T-cell (primary cell): ENCODE results near the gene TMEM89. TPM values are rescaled to one million over a fixed set of nuclear protein-coding genes. Genes with fewer than 3 reads are reported as not detected.

ENCODE experiments used
- ATAC-seq, 4 experiments: fragments of 200-7000 bp in 3 of 4; fragments of 150-1000 bp in 1 of 4; cut with Tn5 transposase; replicated peaks in 1 of 4; 1 replicate in 3 of 4; 2 replicates in 1 of 4; pipeline ENCODE4 v1.10.0; 2021; ENCODE audit warnings: moderate library complexity in 3 of 4, mild to moderate bottlenecking in 2 of 4, moderate number of reproducible peaks in 1 of 4
- CTCF ChIA-PET, 2 donors: fragments of 300-600 bp; sonication (Branson Sonifier 250); formaldehyde crosslinking; loops; one replicate each; lab custom pipeline; 2022; ENCODE audit warnings: antibody characterized with exemption in 2 of 2; lab: Charles Lee
- POLR2A ChIA-PET, 2 donors: fragments of 300-600 bp; sonication (Branson Sonifier 250); formaldehyde crosslinking; loops; one replicate each; lab custom pipeline; 2022; ENCODE audit warnings: antibody characterized with exemption in 2 of 2; lab: Charles Lee
- DNase-seq, 35 experiments: peaks; one replicate each; pipeline versions ENCODE4 v3.0.0 to v3.0.0-alpha.2; 2013 to 2023
- H3K27ac ChIP-seq: one replicate; pipeline ENCODE4 v1.5.1; 2013; ENCODE audit warnings: low read length
- H3K27me3 ChIP-seq, 2 experiments: replicated peaks in 1 of 2; 1 replicate in 1 of 2; 2 replicates in 1 of 2; pipeline versions ENCODE4 v1.6.1 to v1.7.0; 2013; ENCODE audit warnings: low read length in 1 of 2, mixed read lengths in 1 of 2; ENCODE audit not compliant: control insufficient read depth in 2 of 2, insufficient read depth in 2 of 2; ENCODE audit errors: extremely low read depth in 1 of 2
- H3K36me3 ChIP-seq, 2 donors: 1 replicate in 1 of 2; 2 replicates in 1 of 2; pipeline versions ENCODE4 v1.6.1 to v1.7.0; 2013; ENCODE audit warnings: low read length in 1 of 2; ENCODE audit not compliant: control insufficient read depth in 2 of 2, insufficient read depth in 1 of 2; ENCODE audit errors: extremely low read depth in 1 of 2
- H3K4me1 ChIP-seq, 2 experiments: 1 replicate in 1 of 2; 2 replicates in 1 of 2; pipeline versions ENCODE4 v1.6.1 to v1.7.0; 2013; ENCODE audit warnings: low read length in 2 of 2, mixed read lengths in 1 of 2; ENCODE audit not compliant: insufficient read depth in 2 of 2, control insufficient read depth in 1 of 2; ENCODE audit errors: extremely low read depth in 1 of 2
- H3K4me3 ChIP-seq, 2 donors: 1 replicate in 1 of 2; 2 replicates in 1 of 2; pipeline versions ENCODE4 v1.5.1 to v1.7.0; 2013; ENCODE audit warnings: mild to moderate bottlenecking in 2 of 2, low read length in 1 of 2, moderate library complexity in 1 of 2; ENCODE audit not compliant: control insufficient read depth in 1 of 2; ENCODE audit errors: extremely low read depth in 1 of 2
- H3K9me3 ChIP-seq: 2 replicates; pipeline ENCODE4 v1.7.0; 2013
- H3K27ac Mint-ChIP-seq, 2 donors: one replicate each; pipeline ENCODE4 v1.8.0; 2020 to 2021; ENCODE audit warnings: mild to moderate bottlenecking in 2 of 2, mixed read lengths in 2 of 2
- H3K27me3 Mint-ChIP-seq, 2 donors: one replicate each; pipeline ENCODE4 v1.8.0; 2021 to 2022; ENCODE audit warnings: mixed read lengths in 2 of 2
- H3K36me3 Mint-ChIP-seq: one replicate; pipeline ENCODE4 v1.8.0; 2021; ENCODE audit warnings: mixed read lengths
- H3K4me1 Mint-ChIP-seq, 3 donors: one replicate each; pipeline ENCODE4 v1.8.0; 2020 to 2022; ENCODE audit warnings: mixed read lengths in 3 of 3, mild to moderate bottlenecking in 1 of 3
- H3K4me3 Mint-ChIP-seq, 3 donors: one replicate each; pipeline ENCODE4 v1.8.0; 2020 to 2022; ENCODE audit warnings: mild to moderate bottlenecking in 3 of 3, mixed read lengths in 3 of 3, moderate library complexity in 3 of 3
- H3K9me3 Mint-ChIP-seq, 3 donors: one replicate each; pipeline ENCODE4 v1.8.0; 2020 to 2022; ENCODE audit warnings: mixed read lengths in 3 of 3
- WGBS: methylation state at CpG from one replicate; pipeline ENCODE4 v1.1.5; 2013; ENCODE audit warnings: missing lambda C conversion rate; ENCODE audit not compliant: insufficient coverage; 5-methylcytosine and 5-hydroxymethylcytosine counted together
- total RNA-seq, 35 experiments: library from RNA in 6 of 35; stranded (reverse) in 6 of 35; fragments of 120-200 nt in 1 of 35; gene quantifications; one replicate each; pipeline versions ENCODE4 v1.2.1 to v1.2.4 and lab custom pipeline; 2013 to 2026

TMEM89 gene
- total RNA-seq, 5 donors from 2014 or later (not counting 1 experiment from before 2014, with no cell fraction given), result 0.39 TPM; not detected in 4

DNA sequence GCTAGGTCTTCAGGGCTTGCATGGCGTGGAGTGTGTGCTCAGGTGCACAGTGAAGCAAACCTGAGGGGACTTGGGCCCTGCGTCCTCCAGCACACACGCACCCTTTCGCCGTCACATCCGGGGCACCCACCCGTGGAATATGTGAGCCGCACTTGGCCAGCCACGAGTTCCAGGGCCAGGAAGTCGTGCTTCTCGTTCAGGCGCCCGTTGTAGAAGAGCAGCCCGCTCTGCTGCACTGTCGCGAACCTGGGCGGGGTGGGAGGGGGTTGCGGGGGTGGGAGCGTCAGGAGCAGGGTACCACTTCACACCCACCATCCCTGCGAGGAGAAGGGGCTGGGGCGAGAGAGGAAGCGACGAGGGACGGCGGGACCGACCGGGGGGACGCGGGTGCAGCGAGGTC is 34.0 kb upstream of the TMEM89 start:
- H3K27ac ChIP-seq, result peak overlapping the region; percentile 74
- WGBS, result 14% methylated on average over 15 of the region's 30 CpGs
- no peaks in the 10 kb centered on the region for H3K36me3 ChIP-seq
- CTCF ChIA-PET, result no interaction called here
- peaks cover 9 to 16% of the 10 kb centered on the region in 2 donors for H3K27me3 Mint-ChIP-seq
- H3K36me3 Mint-ChIP-seq, result no peaks in the 10 kb centered on the region
- H3K4me3 Mint-ChIP-seq, result peak overlapping the region; percentile 68 to 79 (median 72)
- peak overlapping the region; percentile 66 to 84 for H3K27ac Mint-ChIP-seq
- no peaks in the 10 kb centered on the region for H3K9me3 ChIP-seq
- peak; percentile 31 to 48 (median 40) for ATAC-seq
- POLR2A ChIA-PET, result interaction anchor here in 1 of 2 donors (0.5 kb wide), 1 partner anchor 280 kb away, joined by 4 read pairs; no protein-coding TSS in a partner anchor
- no peaks in the 10 kb centered on the region for H3K9me3 Mint-ChIP-seq
- H3K4me3 ChIP-seq, result peak overlapping the region; percentile 27 to 52
- peak in 33 of 35 experiments; percentile 12 to 69 (median 46) for DNase-seq
- peaks cover 2 to 25% of the 10 kb centered on the region in 2 experiments for H3K27me3 ChIP-seq
- H3K4me1 ChIP-seq, result peaks cover 0 to 26% of the 10 kb centered on the region in 2 experiments
- peaks cover 0 to 17% (median 11%) of the 10 kb centered on the region in 3 donors for H3K4me1 Mint-ChIP-seq

GRCh38 chr3:48655063-48655462 is 33.5 kb upstream of the TMEM89 start:
- Mint-ChIP-seq H3K27me3 (peaks cover 7 to 13% of the 10 kb centered on the region in 2 donors), H3K4me1 (peaks cover 0 to 17% (median 11%) of the 10 kb centered on the region in 3 donors), H3K4me3 (peak overlapping the region; percentile 68 to 79 (median 72)), H3K27ac (peak overlapping the region; percentile 66 to 84), H3K9me3 (no peaks in the 10 kb centered on the region), H3K36me3 (no peaks in the 10 kb centered on the region)
- POLR2A ChIA-PET, result interaction anchor here in 1 of 2 donors (0.5 kb wide), 1 partner anchor 281 kb away, joined by 4 read pairs; no protein-coding TSS in a partner anchor
- Histone ChIP-seq H3K27me3 (peaks cover 2 to 20% of the 10 kb centered on the region in 2 experiments), H3K4me3 (peak overlapping the region in 1 of 2 donors; percentile 27), H3K36me3 (no peaks in the 10 kb centered on the region), H3K9me3 (no peaks in the 10 kb centered on the region), H3K4me1 (peaks cover 0 to 26% of the 10 kb centered on the region in 2 experiments), H3K27ac (peak overlapping the region; percentile 74)
- ATAC-seq (no peak), DNase-seq (no peak)
- CTCF ChIA-PET, result no interaction called here
- WGBS, result 98% methylated on average over 6 of the region's 12 CpGs

DNA sequence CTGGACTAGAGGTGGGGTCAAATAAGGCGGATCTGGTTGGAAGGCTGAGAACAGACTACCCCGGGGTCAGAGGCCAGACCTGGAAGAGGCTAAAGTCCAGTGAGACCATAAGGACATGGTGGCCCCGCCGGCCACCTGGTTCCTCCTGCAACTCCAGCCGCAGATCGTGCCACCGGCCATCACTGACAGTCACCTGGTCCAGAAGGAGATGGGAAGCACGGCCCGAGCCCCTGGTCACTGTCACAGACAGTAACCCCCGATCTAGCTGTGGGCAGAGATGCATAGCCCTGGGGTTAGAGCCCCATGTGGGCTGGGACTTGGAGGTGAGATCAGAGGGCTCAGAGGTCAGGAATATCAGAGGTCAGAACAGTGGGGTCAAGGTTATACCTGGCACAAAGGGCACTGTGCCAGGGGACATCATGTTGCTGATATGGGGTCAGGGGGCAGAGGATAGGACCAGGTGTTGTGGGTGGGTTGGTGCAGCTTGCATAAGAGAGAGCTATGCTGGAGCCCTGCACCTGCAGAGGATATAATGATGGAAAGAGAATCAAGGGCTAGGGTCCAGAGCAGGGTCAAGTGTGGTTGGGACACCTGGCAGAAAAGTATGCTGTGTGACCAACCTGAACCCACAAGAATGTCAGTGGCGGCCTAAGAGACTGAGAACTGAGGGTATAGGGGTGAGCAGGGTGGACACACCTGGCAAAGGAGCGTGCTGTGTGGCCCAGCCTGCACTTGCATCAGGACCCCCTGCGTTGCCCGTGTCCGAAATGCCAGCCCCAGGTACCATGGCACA is 31.6 kb upstream of the TMEM89 start:
- Mint-ChIP-seq H3K4me1 (peaks cover 0 to 17% (median 11%) of the 10 kb centered on the region in 3 donors), H3K9me3 (no peaks in the 10 kb centered on the region), H3K27ac (no peak overlapping the region), H3K36me3 (no peaks in the 10 kb centered on the region), H3K4me3 (no peak overlapping the region), H3K27me3 (no peaks in the 10 kb centered on the region)
- Histone ChIP-seq H3K27ac (no peak overlapping the region), H3K4me3 (no peak overlapping the region), H3K36me3 (no peaks in the 10 kb centered on the region), H3K9me3 (no peaks in the 10 kb centered on the region), H3K27me3 (peaks cover 0 to 7% of the 10 kb centered on the region in 2 experiments), H3K4me1 (peaks cover 0 to 26% of the 10 kb centered on the region in 2 experiments)
- 91% methylated on average over 15 of the region's 15 CpGs for WGBS
- DNase-seq, result no peak
- POLR2A ChIA-PET, result no interaction called here
- CTCF ChIA-PET, result no interaction called here
- no peak for ATAC-seq

GRCh38 chr3:48651771-48652170 is 30.2 kb upstream of the TMEM89 start:
- Mint-ChIP-seq H3K4me1 (peaks cover 0 to 9% (median 6%) of the 10 kb centered on the region in 3 donors), H3K36me3 (no peaks in the 10 kb centered on the region), H3K9me3 (no peaks in the 10 kb centered on the region), H3K27me3 (no peaks in the 10 kb centered on the region), H3K27ac (no peak overlapping the region), H3K4me3 (no peak overlapping the region)
- POLR2A ChIA-PET, result no interaction called here
- no peak for DNase-seq
- ATAC-seq, result no peak
- peaks cover 0 to 16% of the 10 kb centered on the region in 2 experiments for H3K4me1 ChIP-seq
- no peak overlapping the region for H3K4me3 ChIP-seq
- no peaks in the 10 kb centered on the region for H3K9me3 ChIP-seq
- H3K27ac ChIP-seq, result no peak overlapping the region
- 93% methylated on average over 11 of the region's 11 CpGs for WGBS
- CTCF ChIA-PET, result no interaction called here
- no peaks in the 10 kb centered on the region for H3K36me3 ChIP-seq
- H3K27me3 ChIP-seq, result no peaks in the 10 kb centered on the region

GRCh38 chr3:48650723-48651122 is 29.2 kb upstream of the TMEM89 start:
- Histone ChIP-seq H3K4me1 (peaks cover 0 to 9% of the 10 kb centered on the region in 2 experiments), H3K9me3 (no peaks in the 10 kb centered on the region), H3K4me3 (no peak overlapping the region), H3K27me3 (peaks cover 0 to 2% of the 10 kb centered on the region in 2 experiments), H3K27ac (no peak overlapping the region), H3K36me3 (no peaks in the 10 kb centered on the region)
- H3K27me3 Mint-ChIP-seq, result no peaks in the 10 kb centered on the region
- POLR2A ChIA-PET, result no interaction called here
- CTCF ChIA-PET, result no interaction called here
- H3K36me3 Mint-ChIP-seq, result no peaks in the 10 kb centered on the region
- H3K27ac Mint-ChIP-seq, result no peak overlapping the region
- no peak overlapping the region for H3K4me3 Mint-ChIP-seq
- 88% methylated on average over 12 of the region's 12 CpGs for WGBS
- no peak for DNase-seq
- ATAC-seq, result no peak
- H3K4me1 Mint-ChIP-seq, result peaks cover 0 to 7% (median 3%) of the 10 kb centered on the region in 3 donors
- H3K9me3 Mint-ChIP-seq, result no peaks in the 10 kb centered on the region

DNA sequence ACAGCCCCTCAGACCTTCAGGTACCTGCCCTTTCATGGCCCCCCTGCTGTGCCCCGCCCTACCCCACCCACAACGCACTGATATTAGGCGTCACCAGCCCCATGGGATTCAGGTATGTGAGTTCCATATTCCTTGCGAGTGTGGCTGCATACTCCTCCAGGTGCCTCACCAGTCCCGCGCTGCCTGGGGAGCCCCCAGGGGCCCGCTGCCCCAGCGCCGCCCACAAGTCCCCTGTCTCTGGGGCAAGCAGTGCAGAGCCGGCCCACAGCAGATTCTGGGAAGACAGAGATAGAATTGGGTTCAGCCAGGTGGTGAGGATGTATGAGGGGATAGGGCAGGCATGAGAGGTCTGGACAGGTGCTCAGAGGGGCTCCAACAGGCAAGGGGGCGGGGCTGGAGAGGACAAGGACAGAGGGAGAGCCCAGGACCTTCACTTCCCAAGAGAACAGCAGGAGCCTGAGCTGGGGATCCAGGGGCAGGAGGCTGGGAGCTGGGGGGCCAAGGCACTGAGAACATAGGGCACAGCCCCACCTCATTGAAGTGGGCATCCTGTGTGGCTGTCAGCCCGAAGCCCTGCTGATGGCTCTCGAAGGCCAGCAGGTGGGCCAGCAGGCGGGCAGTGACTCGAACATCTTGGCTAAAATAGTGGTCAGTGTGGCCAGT is 26.8 kb upstream of the TMEM89 start:
- Mint-ChIP-seq H3K36me3 (no peaks in the 10 kb centered on the region), H3K27me3 (no peaks in the 10 kb centered on the region), H3K9me3 (no peaks in the 10 kb centered on the region), H3K4me3 (no peak overlapping the region), H3K27ac (no peak overlapping the region), H3K4me1 (no peaks in the 10 kb centered on the region)
- H3K27ac ChIP-seq, result no peak overlapping the region
- peaks cover 0 to 2% of the 10 kb centered on the region in 2 experiments for H3K27me3 ChIP-seq
- H3K4me1 ChIP-seq, result no peaks in the 10 kb centered on the region
- DNase-seq (no peak), ATAC-seq (no peak)
- CTCF ChIA-PET, result no interaction called here
- H3K9me3 ChIP-seq, result no peaks in the 10 kb centered on the region
- POLR2A ChIA-PET, result no interaction called here
- WGBS, result 87% methylated on average over 12 of the region's 15 CpGs
- H3K36me3 ChIP-seq, result no peaks in the 10 kb centered on the region
- H3K4me3 ChIP-seq, result no peak overlapping the region
